Thoracic aorta (tissue), 2 donors: ENCODE measurements around the gene PGLYRP4. TPM values are rescaled to one million over a fixed set of nuclear protein-coding genes. Genes with fewer than 3 reads are reported as not detected.

Experiments
- ATAC-seq: fragments of 150-250 bp; one replicate; pipeline ENCODE4 v1.8.0; 2017; ENCODE audit warnings: low read depth; ENCODE audit not compliant: insufficient number of reproducible peaks, low FRiP score
- DNase-seq: peaks from one replicate; pipeline ENCODE4 v3.0.0-alpha.2; 2020; ENCODE audit warnings: low spot score
- H3K27ac ChIP-seq, 2 donors: fragments of 200-600 bp; sonication (generic); 1 replicate in 1 of 2; 2 replicates in 1 of 2; pipeline ENCODE4 v1.5.1; 2016; ENCODE audit warnings: mild to moderate bottlenecking in 2 of 2, moderate library complexity in 2 of 2
- H3K27me3 ChIP-seq: fragments of 200-600 bp; sonication (generic); replicated peaks from 2 replicates; pipeline ENCODE4 v1.6.0; 2016; ENCODE audit warnings: mild to moderate bottlenecking; ENCODE audit not compliant: insufficient read depth
- H3K36me3 ChIP-seq: fragments of 200-600 bp; sonication (generic); one replicate; pipeline ENCODE4 v1.5.1; 2016
- H3K4me1 ChIP-seq, 2 donors: fragments of 200-600 bp; sonication (generic); 1 replicate in 1 of 2; 2 replicates in 1 of 2; pipeline versions ENCODE4 v1.5.1 to v1.6.0; 2016; ENCODE audit warnings: low read depth in 2 of 2, mild to moderate bottlenecking in 1 of 2; ENCODE audit not compliant: control insufficient read depth in 1 of 2
- H3K4me3 ChIP-seq: fragments of 200-600 bp; sonication (generic); 2 replicates; pipeline ENCODE4 v1.5.1; 2016; ENCODE audit warnings: mild to moderate bottlenecking
- H3K9me3 ChIP-seq: fragments of 200-600 bp; sonication (generic); 2 replicates; pipeline ENCODE4 v1.5.1; 2016
- CTCF ChIP-seq: fragments of 200-600 bp; sonication (generic); IDR thresholded peaks from one replicate; pipeline ENCODE4 v1.5.1; 2019; ENCODE audit warnings: antibody characterized with exemption
- total RNA-seq, 2 donors: library from RNA; depleted of rRNA; stranded (reverse); fragments of >200 nt; gene quantifications; one replicate each; pipeline versions ENCODE4 v1.1.0 to v1.2.3, GENCODE V29; 2016

PGLYRP4 gene
- total RNA-seq, 2 donors from 2014 or later = not detected

DNA sequence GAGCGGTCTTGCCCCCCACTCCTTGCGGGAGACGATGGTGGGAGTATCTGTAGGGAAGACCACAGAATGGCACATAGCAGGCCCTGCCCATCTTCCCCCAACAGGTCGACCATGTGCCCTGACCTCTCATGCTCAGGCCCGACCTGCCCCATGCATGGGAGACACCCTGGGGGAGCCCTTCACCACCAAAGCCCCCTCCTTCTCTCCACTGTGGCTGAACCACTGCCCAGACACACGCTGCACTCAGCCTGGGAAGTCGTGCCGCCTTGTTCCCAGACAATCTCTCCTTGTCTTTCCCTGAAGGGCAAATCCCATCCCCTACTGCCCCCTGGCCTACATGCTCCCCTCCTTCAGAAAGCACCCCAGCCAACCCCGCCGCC lies 41.4 kb downstream of the PGLYRP4 start:
- Histone ChIP-seq H3K4me3 (no peak overlapping the region), H3K4me1 (no peaks in the 10 kb centered on the region), H3K36me3 (no peaks in the 10 kb centered on the region), H3K27me3 (no peaks in the 10 kb centered on the region), H3K27ac (no peak overlapping the region), H3K9me3 (no peaks in the 10 kb centered on the region)
- no peak for DNase-seq
- TF ChIP-seq CTCF = no peak
- ATAC-seq = no peak

- Histone ChIP-seq H3K9me3 (no peaks in the 10 kb centered on the region), H3K4me1 (no peaks in the 10 kb centered on the region), H3K4me3 (no peak overlapping the region), H3K27ac (no peak overlapping the region), H3K36me3 (no peaks in the 10 kb centered on the region), H3K27me3 (no peaks in the 10 kb centered on the region)
- no peak for TF ChIP-seq CTCF
- DNase-seq (no peak), ATAC-seq (no peak)
Observed at GRCh38 chr1:153306303-153307220, 42.1 kb downstream of the PGLYRP4 start.

- no peak overlapping the region for H3K27ac ChIP-seq
- no peaks in the 10 kb centered on the region for H3K27me3 ChIP-seq
- ATAC-seq (no peak), DNase-seq (no peak)
- no peak overlapping the region for H3K4me3 ChIP-seq
- no peak for TF ChIP-seq CTCF
- no peaks in the 10 kb centered on the region for H3K9me3 ChIP-seq
- no peaks in the 10 kb centered on the region for H3K4me1 ChIP-seq
- no peaks in the 10 kb centered on the region for H3K36me3 ChIP-seq
Observed at GRCh38 chr1:153305682-153306081, 43.0 kb downstream of the PGLYRP4 start.

- Histone ChIP-seq H3K9me3 (no peaks in the 10 kb centered on the region), H3K36me3 (no peaks in the 10 kb centered on the region), H3K4me1 (no peaks in the 10 kb centered on the region), H3K27me3 (no peaks in the 10 kb centered on the region), H3K4me3 (no peak overlapping the region), H3K27ac (no peak overlapping the region)
- ATAC-seq (no peak), DNase-seq (no peak)
- no peak for TF ChIP-seq CTCF
Observed at GRCh38 chr1:153302308-153302707, 46.3 kb downstream of the PGLYRP4 start.

DNA sequence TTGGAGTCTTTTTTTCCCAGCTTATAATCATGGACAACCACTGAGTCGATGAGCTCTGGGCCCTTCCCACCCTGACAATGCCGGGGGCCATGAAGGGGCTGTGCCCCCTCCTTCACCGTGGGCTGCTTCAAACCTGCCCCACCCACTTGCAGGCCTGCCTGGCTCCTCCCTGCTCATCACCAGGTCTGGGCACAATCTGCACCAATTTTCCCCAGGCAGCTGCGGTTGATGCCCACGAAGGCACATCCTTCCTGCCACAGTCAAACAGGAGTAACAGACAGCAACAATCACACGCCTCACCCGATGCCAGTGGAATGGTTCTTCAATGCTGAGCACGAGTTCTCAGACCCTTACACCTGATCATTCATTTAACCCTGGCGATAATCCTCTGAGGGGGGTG lies 54.8 kb downstream of the PGLYRP4 start:
- Histone ChIP-seq H3K27me3 (no peaks in the 10 kb centered on the region), H3K4me1 (no peaks in the 10 kb centered on the region), H3K9me3 (no peaks in the 10 kb centered on the region), H3K4me3 (no peak overlapping the region), H3K27ac (no peak overlapping the region), H3K36me3 (no peaks in the 10 kb centered on the region)
- no peak for DNase-seq
- no peak for ATAC-seq
- no peak for TF ChIP-seq CTCF
